ENCODE measurements around the gene LRCH1. TPM values are rescaled to one million over a fixed set of nuclear protein-coding genes. Genes with fewer than 3 reads are reported as not detected.

The LRCH1 gene
- polyA plus RNA-seq, 1 experiment: 8.3 TPM

GRCh38 chr13:46782066-46782465, 229.1 kb downstream of the LRCH1 start:
- TF ChIP-seq CTCF (IDR thresholded peaks at IDR 0.05; ENCODE audit: insufficient read depth, low read depth, low read length): no peak
- ChIA-PET POLR2A (no interaction called here), CTCF (no interaction called here)
- Histone ChIP-seq H3K27me3 (ENCODE audit: control insufficient read depth, insufficient read depth, low read length) (no peaks in the 10 kb centered on the region), H3K36me3 (ENCODE audit: control insufficient read depth, insufficient read depth, low read length) (peaks cover 5% of the 10 kb centered on the region), H3K4me3 (ENCODE audit: low read depth, low read length) (no peak overlapping the region)
- no peak for DNase-seq (ENCODE audit: low read depth)

GRCh38 chr13:46782691-46783090, 229.7 kb downstream of the LRCH1 start:
- no peak for TF ChIP-seq CTCF (IDR thresholded peaks at IDR 0.05; ENCODE audit: insufficient read depth, low read depth, low read length)
- no peak for DNase-seq (ENCODE audit: low read depth)
- ChIA-PET CTCF (no interaction called here), POLR2A (no interaction called here)
- H3K4me3 ChIP-seq (ENCODE audit: low read depth, low read length): no peak overlapping the region
- H3K36me3 ChIP-seq (ENCODE audit: control insufficient read depth, insufficient read depth, low read length): peaks cover 5% of the 10 kb centered on the region
- no peaks in the 10 kb centered on the region for H3K27me3 ChIP-seq (ENCODE audit: control insufficient read depth, insufficient read depth, low read length)

- ChIA-PET POLR2A (no interaction called here), CTCF (no interaction called here)
- Histone ChIP-seq H3K27me3 (ENCODE audit: control insufficient read depth, insufficient read depth, low read length) (no peaks in the 10 kb centered on the region), H3K36me3 (ENCODE audit: control insufficient read depth, insufficient read depth, low read length) (peaks cover 5% of the 10 kb centered on the region), H3K4me3 (ENCODE audit: low read depth, low read length) (no peak overlapping the region)
- no peak for TF ChIP-seq CTCF (IDR thresholded peaks at IDR 0.05; ENCODE audit: insufficient read depth, low read depth, low read length)
- no peak for DNase-seq (ENCODE audit: low read depth)
Observed at GRCh38 chr13:46783504-46783903, 230.5 kb downstream of the LRCH1 start.

GRCh38 chr13:46795321-46795720, 242.4 kb downstream of the LRCH1 start:
- TF ChIP-seq CTCF (IDR thresholded peaks at IDR 0.05; ENCODE audit: insufficient read depth, low read depth, low read length): no peak
- no peak for DNase-seq (ENCODE audit: low read depth)
- ChIA-PET CTCF (no interaction called here), POLR2A (no interaction called here)
- no peak overlapping the region for H3K4me3 ChIP-seq (ENCODE audit: low read depth, low read length)
- H3K27me3 ChIP-seq (ENCODE audit: control insufficient read depth, insufficient read depth, low read length): no peaks in the 10 kb centered on the region
- no peaks in the 10 kb centered on the region for H3K36me3 ChIP-seq (ENCODE audit: control insufficient read depth, insufficient read depth, low read length)

DNA sequence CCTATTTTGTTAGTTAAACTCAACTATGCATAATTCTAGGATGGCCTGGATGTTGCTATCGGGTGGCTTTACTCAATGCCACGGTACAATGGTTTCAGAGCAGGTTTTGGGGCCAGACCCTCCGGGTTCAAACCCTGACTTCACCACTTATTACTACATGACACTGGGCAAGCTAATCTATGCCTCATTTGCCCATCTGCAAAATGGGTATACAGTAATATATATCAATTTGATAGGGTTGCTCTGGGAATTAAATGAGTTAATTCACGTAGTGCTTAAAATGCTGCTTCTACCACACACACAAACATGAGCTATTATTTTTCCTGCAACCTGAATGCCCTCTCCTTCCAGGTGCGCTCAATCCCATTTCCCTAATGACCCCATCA, 243.2 kb downstream of the LRCH1 start:
- H3K4me3 ChIP-seq (ENCODE audit: low read depth, low read length): peak overlapping the region; percentile 85
- no peaks in the 10 kb centered on the region for H3K36me3 ChIP-seq (ENCODE audit: control insufficient read depth, insufficient read depth, low read length)
- no peaks in the 10 kb centered on the region for H3K27me3 ChIP-seq (ENCODE audit: control insufficient read depth, insufficient read depth, low read length)
- CTCF ChIA-PET: interaction anchor here (0.6 to 1.0 kb wide), 3 partner anchors 11 to 965 kb away, joined by 3 read pairs; no protein-coding TSS in a partner anchor
- TF ChIP-seq CTCF (IDR thresholded peaks at IDR 0.05; ENCODE audit: insufficient read depth, low read depth, low read length): no peak
- POLR2A ChIA-PET: no interaction called here
- no peak for DNase-seq (ENCODE audit: low read depth)

All from BJ (cell line).